Left ventricle myocardium inferior (tissue), 1 donor: ENCODE data around the gene TEX264. TPM values are rescaled to one million over a fixed set of nuclear protein-coding genes. Genes with fewer than 3 reads are reported as not detected.
"Not testable (repeated sequence)": the region's sequence is repeated elsewhere in the genome, so short reads cannot be mapped to it uniquely, and the experiment has no call there.

Source experiments
- DNase-seq: peaks from one replicate; pipeline ENCODE4 v3.0.0-alpha.2; 2020
- H3K27ac ChIP-seq: fragments of 200-600 bp; replicated peaks from 2 replicates; pipeline ENCODE4 v1.8.0; 2021
- H3K27me3 ChIP-seq: fragments of 200-600 bp; 2 replicates; pipeline ENCODE4 v1.8.0; 2021; ENCODE audit warnings: low read depth
- H3K36me3 ChIP-seq: fragments of 200-600 bp; 2 replicates; pipeline ENCODE4 v1.8.0; 2021
- H3K4me1 ChIP-seq: fragments of 200-600 bp; 2 replicates; pipeline ENCODE4 v1.8.0; 2021
- H3K4me3 ChIP-seq: fragments of 200-600 bp; 2 replicates; pipeline ENCODE4 v1.8.0; 2021; ENCODE audit warnings: mild to moderate bottlenecking, moderate library complexity
- H3K9me3 ChIP-seq: fragments of 200-600 bp; replicated peaks from 2 replicates; pipeline ENCODE4 v1.8.0; 2021
- CTCF ChIP-seq: fragments of 200-600 bp; IDR thresholded peaks from 2 replicates; pipeline ENCODE4 v1.8.0; 2021; ENCODE audit warnings: antibody characterized with exemption, mild to moderate bottlenecking, borderline replicate concordance
- intact Hi-C: fragments of 100-400 bp; cut with micrococcal nuclease; formaldehyde crosslinking; loops from one replicate; pipeline ENCODE4 v1.11.0; 2022
- total RNA-seq: library from RNA; stranded (reverse); fragmentation: NEBNext Ultra II Directional; extraction: Animal tissue kit (Norgen Biotek cat#: 25700); gene quantifications from one replicate; pipeline ENCODE4 v1.2.1, GENCODE V29; 2021
- donor health status: DM: no; HTN: yes; CAD: no; lungs with severe emphysema.

Gene TEX264
- total RNA-seq, 1 donor from 2014 or later, result 33.9 TPM

- Histone ChIP-seq H3K27me3 (peaks cover 76% of the 10 kb centered on the region), H3K27ac (no peak overlapping the region), H3K9me3 (peaks cover 2% of the 10 kb centered on the region), H3K36me3 (no peaks in the 10 kb centered on the region), H3K4me3 (no peak overlapping the region), H3K4me1 (no peaks in the 10 kb centered on the region)
- intact Hi-C loops, result no loop called here
- no peak for TF ChIP-seq CTCF
- no peak for DNase-seq
Observed at GRCh38 chr3:51735039-51735438, 64.0 kb downstream of the TEX264 start.

DNA sequence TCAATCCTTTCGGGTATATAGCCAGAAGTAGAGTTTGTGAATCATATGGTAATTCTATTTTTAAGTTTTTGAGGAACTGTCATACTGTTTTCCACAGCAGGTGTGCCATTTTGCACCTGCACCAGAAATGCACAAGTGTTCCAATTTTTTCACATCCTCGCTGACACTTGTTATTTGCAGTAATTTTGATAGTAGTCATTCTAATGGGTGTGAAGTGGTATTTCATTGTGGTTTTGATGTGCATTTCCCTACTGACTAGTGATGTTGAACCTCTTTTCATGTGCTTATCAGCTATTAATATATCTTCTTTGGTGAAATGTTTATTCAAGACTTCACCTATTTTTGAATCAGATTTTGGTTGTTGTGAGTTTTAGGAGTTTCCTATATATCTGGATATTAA, 64.9 kb downstream of the TEX264 start:
- Histone ChIP-seq H3K27me3 (peaks cover 80% of the 10 kb centered on the region), H3K4me1 (no peaks in the 10 kb centered on the region), H3K9me3 (no peaks in the 10 kb centered on the region), H3K27ac (no peak overlapping the region), H3K36me3 (no peaks in the 10 kb centered on the region), H3K4me3 (no peak overlapping the region)
- intact Hi-C loops, result no loop called here
- no peak for TF ChIP-seq CTCF
- no peak for DNase-seq

DNA sequence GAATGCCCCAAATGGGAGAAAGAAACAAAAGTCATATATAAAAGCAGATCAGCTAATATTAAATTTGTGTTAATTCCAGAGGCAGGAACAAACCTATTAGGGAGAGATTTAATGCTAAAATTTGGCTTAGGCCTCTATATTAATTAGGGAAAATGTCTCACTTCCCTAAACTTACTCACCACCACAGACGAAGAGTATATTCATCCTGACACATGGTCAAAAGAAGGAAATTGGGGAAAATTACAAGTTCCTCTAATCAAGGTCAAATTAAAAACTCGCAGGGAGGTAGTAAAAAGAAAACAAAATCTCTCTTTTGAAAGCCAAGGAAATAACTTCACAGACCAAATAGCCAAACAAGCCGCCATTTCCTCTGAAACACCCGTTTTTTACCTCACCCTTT, 68.1 kb downstream of the TEX264 start:
- H3K27ac ChIP-seq, result no peak overlapping the region
- DNase-seq, result no peak

DNA sequence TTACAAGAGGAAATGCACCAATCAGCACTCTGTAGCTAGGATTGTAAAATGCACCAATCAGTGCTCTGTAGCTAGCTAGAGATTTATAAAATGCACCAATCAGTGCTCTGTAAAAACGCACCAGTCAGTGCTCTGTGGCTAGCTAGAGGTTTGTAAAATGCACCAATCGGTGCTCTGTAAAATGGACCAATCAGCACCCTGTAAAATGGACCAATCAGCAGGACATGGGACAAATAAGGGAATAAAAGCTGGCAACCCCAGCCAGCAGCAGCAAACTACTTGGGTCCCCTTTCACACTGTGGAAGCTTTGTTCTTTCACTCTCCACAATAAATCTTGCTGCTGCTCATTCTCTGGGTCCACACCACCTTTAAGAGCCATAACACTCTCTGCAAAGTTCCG, 71.3 kb downstream of the TEX264 start:
- H3K36me3 ChIP-seq, DNase-seq, H3K4me3 ChIP-seq, intact Hi-C loops, H3K4me1 ChIP-seq, H3K27ac ChIP-seq: not testable (repeated sequence)
- Histone ChIP-seq H3K27me3 (peaks cover 27% of the 10 kb centered on the region), H3K9me3 (peaks cover 18% of the 10 kb centered on the region)

More for the DNA sequence above, 68.1 kb downstream of the TEX264 start:
- TF ChIP-seq CTCF, result no peak
- Histone ChIP-seq H3K4me1 (no peaks in the 10 kb centered on the region), H3K9me3 (peaks cover 18% of the 10 kb centered on the region), H3K27me3 (peaks cover 59% of the 10 kb centered on the region), H3K4me3 (no peak overlapping the region), H3K36me3 (no peaks in the 10 kb centered on the region)
- intact Hi-C loops, result no loop called here

DNA sequence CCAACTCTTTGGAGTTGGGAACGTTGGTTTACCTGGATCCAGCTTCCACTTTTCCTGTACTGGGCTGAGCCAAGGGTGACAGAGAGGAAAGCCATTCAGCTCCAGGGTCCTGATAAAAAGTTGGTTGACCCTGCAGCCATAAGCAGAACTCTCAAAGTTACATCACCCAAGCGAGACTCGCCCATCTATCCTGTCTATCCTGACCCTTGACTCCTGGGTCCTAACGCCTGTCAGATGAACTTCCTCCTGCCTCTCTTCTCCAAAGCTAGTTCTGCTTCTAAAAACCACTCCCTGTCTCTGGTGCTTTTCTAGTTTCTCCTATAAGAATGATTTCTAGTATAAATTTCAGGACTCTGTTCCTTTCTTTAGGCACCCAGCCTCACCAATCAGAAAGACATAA, 71.9 kb downstream of the TEX264 start:
- intact Hi-C loops, DNase-seq, H3K4me3 ChIP-seq, H3K36me3 ChIP-seq, H3K27ac ChIP-seq, H3K4me1 ChIP-seq: not testable (repeated sequence)
- H3K27me3 ChIP-seq, result peaks cover 22% of the 10 kb centered on the region
- H3K9me3 ChIP-seq, result peaks cover 21% of the 10 kb centered on the region

DNA sequence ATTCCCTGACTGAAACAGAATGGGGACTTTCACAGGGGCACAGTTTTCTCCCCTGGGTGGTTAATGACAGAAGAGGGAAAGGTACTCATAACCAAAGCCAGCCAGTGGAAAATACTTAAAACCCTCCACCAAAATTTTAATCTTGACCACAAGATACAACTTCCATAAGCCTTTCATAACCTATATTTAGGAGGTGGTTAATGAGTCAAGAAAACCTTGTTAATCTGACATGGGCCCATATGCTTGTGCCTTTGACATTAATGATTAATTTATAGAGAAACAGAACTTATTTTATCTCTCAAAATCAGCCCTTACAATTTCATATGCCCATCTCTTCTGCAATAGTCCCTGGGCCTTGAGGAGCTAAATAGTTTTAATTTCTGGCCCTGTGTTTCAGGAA, 76.8 kb downstream of the TEX264 start:
- H3K36me3 ChIP-seq, result no peaks in the 10 kb centered on the region
- no peak overlapping the region for H3K4me3 ChIP-seq
- H3K4me1 ChIP-seq, result no peaks in the 10 kb centered on the region
- H3K27ac ChIP-seq, result no peak overlapping the region
- DNase-seq, result no peak
- no peak for TF ChIP-seq CTCF
- H3K9me3 ChIP-seq, result peaks cover 12% of the 10 kb centered on the region
- intact Hi-C loops, result no loop called here
- H3K27me3 ChIP-seq, result peaks cover 3% of the 10 kb centered on the region

GRCh38 chr3:51748327-51748726, 77.3 kb downstream of the TEX264 start:
- Histone ChIP-seq H3K27ac (no peak overlapping the region), H3K36me3 (no peaks in the 10 kb centered on the region), H3K4me3 (no peak overlapping the region), H3K9me3 (peaks cover 7% of the 10 kb centered on the region), H3K27me3 (peaks cover 8% of the 10 kb centered on the region), H3K4me1 (no peaks in the 10 kb centered on the region)
- intact Hi-C loops, result no loop called here
- no peak for DNase-seq
- TF ChIP-seq CTCF, result no peak
